Keratinocyte (primary cell): Measurements from ENCODE around the gene TAS2R19. TPM values are rescaled to one million over a fixed set of nuclear protein-coding genes. Genes with fewer than 3 reads are reported as not detected.
"Not testable (repeated sequence)": the region's sequence is repeated elsewhere in the genome, so short reads cannot be mapped to it uniquely, and the experiment has no call there.

Source experiments
- DNase-seq: peaks from one replicate; pipeline ENCODE4 v3.0.0-alpha.2; 2011; ENCODE audit warnings: low read depth, missing footprints, low spot score
- FAIRE-seq: peaks from 2 replicates; lab custom pipeline; 2011; peaks lifted over from hg19 to GRCh38; lab: Jason Lieb, UNC
- H2AFZ ChIP-seq: 2 replicates; pipeline ENCODE4 v1.6.0; 2012; ENCODE audit warnings: low read length, control low read depth, inconsistent platforms; ENCODE audit not compliant: control insufficient read depth
- H3K27ac ChIP-seq: 2 replicates; pipeline ENCODE4 v1.5.1; 2011; ENCODE audit warnings: low read length; ENCODE audit not compliant: control insufficient read depth, insufficient read depth
- H3K27me3 ChIP-seq: 3 replicates; pipeline ENCODE4 v1.6.0; 2011; ENCODE audit warnings: low read length; ENCODE audit not compliant: control insufficient read depth, insufficient read depth; ENCODE audit errors: extremely low read depth
- H3K36me3 ChIP-seq, 2 experiments: 2 replicates in 1 of 2; 3 replicates in 1 of 2; pipeline ENCODE4 v1.5.1; 2011; ENCODE audit warnings: low read length in 2 of 2, mild to moderate bottlenecking in 1 of 2; ENCODE audit not compliant: control insufficient read depth in 2 of 2, insufficient read depth in 2 of 2; ENCODE audit errors: extremely low read depth in 1 of 2
- H3K4me1 ChIP-seq: 3 replicates; pipeline ENCODE4 v1.5.1; 2011; ENCODE audit warnings: low read length; ENCODE audit not compliant: control insufficient read depth, insufficient read depth; ENCODE audit errors: extremely low read depth
- H3K4me2 ChIP-seq: 3 replicates; pipeline ENCODE4 v1.6.0; 2011; ENCODE audit warnings: low read depth, low read length; ENCODE audit not compliant: control insufficient read depth, insufficient read depth; ENCODE audit errors: extremely low read depth
- H3K4me3 ChIP-seq, 3 experiments: fragments of 200-600 bp in 1 of 3; sonication (generic) in 1 of 3; 2 replicates in 2 of 3; 3 replicates in 1 of 3; pipeline ENCODE4 v1.5.1; 2011 to 2016; ENCODE audit warnings: low read length in 3 of 3, mild to moderate bottlenecking in 3 of 3, control low read depth in 2 of 3, inconsistent platforms in 1 of 3, low read depth in 1 of 3, mixed read lengths in 1 of 3, mixed run types in 1 of 3, moderate library complexity in 1 of 3; ENCODE audit not compliant: control insufficient read depth in 2 of 3, insufficient read depth in 2 of 3; ENCODE audit errors: extremely low read depth in 1 of 3
- H3K79me2 ChIP-seq: 2 replicates; pipeline ENCODE4 v1.6.0; 2012; ENCODE audit warnings: low read length; ENCODE audit not compliant: control insufficient read depth, insufficient read depth
- H3K9ac ChIP-seq: 3 replicates; pipeline ENCODE4 v1.6.0; 2011; ENCODE audit warnings: low read length; ENCODE audit not compliant: control insufficient read depth, insufficient read depth; ENCODE audit errors: extremely low read depth
- H3K9me1 ChIP-seq: 3 replicates; pipeline ENCODE4 v1.6.0; 2011; ENCODE audit warnings: low read length; ENCODE audit not compliant: control insufficient read depth, insufficient read depth; ENCODE audit errors: extremely low read depth
- H3K9me3 ChIP-seq: 2 replicates; pipeline ENCODE4 v1.5.1; 2012; ENCODE audit warnings: low read depth, low read length; ENCODE audit not compliant: control insufficient read depth
- H4K20me1 ChIP-seq: 3 replicates; pipeline ENCODE4 v1.6.0; 2011; ENCODE audit warnings: low read length; ENCODE audit not compliant: control insufficient read depth, insufficient read depth; ENCODE audit errors: extremely low read depth
- CTCF ChIP-seq, 3 experiments: IDR thresholded peaks in 1 of 3; conservative IDR thresholded peaks in 1 of 3; optimal IDR thresholded peaks in 1 of 3; 2 replicates in 2 of 3; 3 replicates in 1 of 3; pipeline versions ENCODE3 to v1.5.1; 2011; ENCODE audit warnings: low read length in 3 of 3, mild to moderate bottlenecking in 3 of 3, moderate library complexity in 2 of 3, control low read depth in 1 of 3, inconsistent platforms in 1 of 3; ENCODE audit not compliant: insufficient read depth in 2 of 3; ENCODE audit errors: extremely low read depth in 1 of 3
- EZH2 ChIP-seq: IDR thresholded peaks from one replicate; pipeline ENCODE4 v1.6.1; 2012; ENCODE audit warnings: inconsistent platforms, mild to moderate bottlenecking, low read length, moderate library complexity
- dilution Hi-C: fragments of 300-500 bp; cut with MboI; formaldehyde crosslinking; loops from one replicate; pipeline ENCODE4 v1.7.0; 2020; ENCODE audit warnings: low sequenced_read_pairs; ENCODE audit not compliant: extremely low pct_ligation_motif_present
- polyA plus RNA-seq, 5 experiments: library from polyadenylated mRNA; depleted of rRNA in 3 of 5; stranded (reverse) in 3 of 5; stranded (forward) in 1 of 5; unstranded in 1 of 5; fragments of >200 nt; gene quantifications; 1 replicate in 1 of 5; 2 replicates in 3 of 5; 3 replicates in 1 of 5; pipeline versions ENCODE4 v1.2.1 to v1.2.3, GENCODE V29; 2011 to 2012; ENCODE audit warnings: missing spikeins in 2 of 5, low read depth in 1 of 5, low replicate concordance in 1 of 5

Gene TAS2R19
- polyA plus RNA-seq, 1 donor (not counting 4 experiments of a cell fraction or from before 2014, with no cell fraction given) = 0.31 TPM

GRCh38 chr12:11059041-11059440 is 36.6 kb upstream of the TAS2R19 start:
- dilution Hi-C loops = no loop called here
- H3K27ac ChIP-seq = no peak overlapping the region
- no peak for TF ChIP-seq CTCF (optimal IDR thresholded peaks at IDR 0.05 in 1 of 3, IDR thresholded peaks at IDR 0.05 in 1 of 3, conservative IDR thresholded peaks at IDR 0.05 in 1 of 3; ENCODE audit: extremely low read depth in 1 of 3, insufficient read depth in 2 of 3, low read length in 3 of 3)

GRCh38 chr12:11055306-11055705 is 32.9 kb upstream of the TAS2R19 start:
- DNase-seq = no peak
- no peak overlapping the region for H3K4me3 ChIP-seq
- TF ChIP-seq CTCF (optimal IDR thresholded peaks at IDR 0.05 in 1 of 3, IDR thresholded peaks at IDR 0.05 in 1 of 3, conservative IDR thresholded peaks at IDR 0.05 in 1 of 3; ENCODE audit: extremely low read depth in 1 of 3, insufficient read depth in 2 of 3, low read length in 3 of 3) (no peak), EZH2 (no peak)
- H3K9ac ChIP-seq = no peak overlapping the region
- H3K79me2 ChIP-seq = peaks cover 4% of the 10 kb centered on the region
- no peak for FAIRE-seq
- H3K27me3 ChIP-seq = no peaks in the 10 kb centered on the region
- no peaks in the 10 kb centered on the region for H4K20me1 ChIP-seq
- no peak overlapping the region for H3K4me2 ChIP-seq
- H2AFZ ChIP-seq = no peak overlapping the region
- no peaks in the 10 kb centered on the region for H3K4me1 ChIP-seq
- no peak overlapping the region for H3K27ac ChIP-seq
- dilution Hi-C loops = no loop called here
- H3K9me3 ChIP-seq = peaks cover 4% of the 10 kb centered on the region
- H3K9me1 ChIP-seq = no peaks in the 10 kb centered on the region
- no peaks in the 10 kb centered on the region for H3K36me3 ChIP-seq

More at GRCh38 chr12:11059041-11059440, 36.6 kb upstream of the TAS2R19 start:
- no peaks in the 10 kb centered on the region for H4K20me1 ChIP-seq
- no peak for DNase-seq
- H3K4me3 ChIP-seq = no peak overlapping the region
- H3K36me3 ChIP-seq = no peaks in the 10 kb centered on the region
- peak; percentile 26 for FAIRE-seq
- no peaks in the 10 kb centered on the region for H3K9me1 ChIP-seq
- H3K4me2 ChIP-seq = no peak overlapping the region
- H3K9me3 ChIP-seq = no peaks in the 10 kb centered on the region
- peaks cover 4% of the 10 kb centered on the region for H3K79me2 ChIP-seq
- H3K27me3 ChIP-seq = no peaks in the 10 kb centered on the region
- H2AFZ ChIP-seq = no peak overlapping the region
- no peak overlapping the region for H3K9ac ChIP-seq
- H3K4me1 ChIP-seq = no peaks in the 10 kb centered on the region

GRCh38 chr12:11049806-11050531 is 27.5 kb upstream of the TAS2R19 start:
- FAIRE-seq, H3K36me3 ChIP-seq, DNase-seq, H3K9me1 ChIP-seq, H3K4me1 ChIP-seq, H3K27ac ChIP-seq, H3K4me3 ChIP-seq, H2AFZ ChIP-seq, H3K27me3 ChIP-seq, H3K9me3 ChIP-seq, H3K4me2 ChIP-seq, H3K9ac ChIP-seq, H4K20me1 ChIP-seq, dilution Hi-C loops, H3K79me2 ChIP-seq: not testable (repeated sequence)

- H3K4me2 ChIP-seq, DNase-seq, H3K4me3 ChIP-seq, H2AFZ ChIP-seq, H3K27ac ChIP-seq, dilution Hi-C loops, H3K9me3 ChIP-seq, H4K20me1 ChIP-seq, H3K9me1 ChIP-seq, H3K79me2 ChIP-seq, FAIRE-seq, H3K9ac ChIP-seq, H3K27me3 ChIP-seq, H3K36me3 ChIP-seq, H3K4me1 ChIP-seq: not testable (repeated sequence)
These were observed 18.9 kb upstream of the TAS2R19 start for GRCh38 chr12:11041366-11041765.
